Activated CD8-positive, alpha-beta T cell treated with anti-CD3 and anti-CD28 coated beads for 36 hours (primary cell): Measurements from ENCODE around the gene PGC. TPM values are rescaled to one million over a fixed set of nuclear protein-coding genes. Genes with fewer than 3 reads are reported as not detected.

Experiments used
- ATAC-seq: fragments of 200-7000 bp; cut with Tn5 transposase; one replicate; pipeline ENCODE4 v1.10.0; 2021; ENCODE audit warnings: mild to moderate bottlenecking, moderate library complexity
- CTCF ChIA-PET: fragments of 350-600 bp; sonication (Branson Sonifier 250); formaldehyde crosslinking; loops from one replicate; lab custom pipeline; 2021; ENCODE audit warnings: antibody characterized with exemption; lab: Charles Lee
- POLR2A ChIA-PET: fragments of 350-600 bp; sonication (Branson Sonifier 250); formaldehyde crosslinking; loops from one replicate; lab custom pipeline; 2021; ENCODE audit warnings: antibody characterized with exemption; lab: Charles Lee
- DNase-seq: peaks from one replicate; pipeline ENCODE4 v3.0.0-alpha.2; 2020
- H3K27ac Mint-ChIP-seq: one replicate; pipeline ENCODE4 v1.8.0; 2021; ENCODE audit warnings: mild to moderate bottlenecking, mixed read lengths
- H3K27me3 Mint-ChIP-seq: one replicate; pipeline ENCODE4 v1.8.0; 2021; ENCODE audit warnings: mixed read lengths
- H3K36me3 Mint-ChIP-seq: one replicate; pipeline ENCODE4 v1.8.0; 2021; ENCODE audit warnings: low read depth, mixed read lengths
- H3K4me1 Mint-ChIP-seq: one replicate; pipeline ENCODE4 v1.8.0; 2021; ENCODE audit warnings: low read depth, mixed read lengths
- H3K4me3 Mint-ChIP-seq: one replicate; pipeline ENCODE4 v1.8.0; 2021; ENCODE audit warnings: mild to moderate bottlenecking, moderate library complexity, mixed read lengths
- H3K9me3 Mint-ChIP-seq: one replicate; pipeline ENCODE4 v1.8.0; 2021; ENCODE audit warnings: mixed read lengths
- CTCF ChIP-seq: fragments of 200-600 bp; IDR thresholded peaks from one replicate; pipeline ENCODE4 v1.8.0; 2022; ENCODE audit warnings: antibody characterized with exemption, mild to moderate bottlenecking
- intact Hi-C: fragments of 100-400 bp; cut with micrococcal nuclease; formaldehyde crosslinking; loops from one replicate; pipeline ENCODE4 v1.10.0; 2022
- total RNA-seq, 2 experiments: library from RNA; stranded (reverse); gene quantifications; one replicate each; pipeline ENCODE4 v1.2.3, GENCODE V29; 2021

Gene PGC
- total RNA-seq, 2 experiments from 2014 or later = not detected

DNA sequence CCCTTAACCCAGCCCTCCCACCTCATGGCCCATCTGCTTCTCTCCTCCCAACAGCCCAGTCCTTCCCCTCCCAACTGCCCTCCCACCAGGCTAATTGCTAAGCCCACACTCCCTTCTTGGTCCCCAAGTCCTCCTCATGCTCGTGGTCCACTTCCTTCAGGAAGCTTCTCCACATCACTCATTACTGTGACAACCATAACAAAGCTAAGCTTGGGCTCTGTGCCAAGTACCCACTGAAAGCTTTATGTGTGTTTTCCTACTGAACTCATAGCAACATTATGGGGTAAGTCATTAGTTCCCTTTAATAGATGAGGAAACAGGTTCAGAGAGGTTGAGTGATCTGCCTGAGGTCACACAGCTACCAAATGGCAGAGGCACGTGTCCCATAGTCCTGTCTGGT, 16.3 kb upstream of the PGC start:
- H3K36me3 Mint-ChIP-seq = no peaks in the 10 kb centered on the region
- ATAC-seq (no peak), DNase-seq (no peak)
- no peaks in the 10 kb centered on the region for H3K9me3 Mint-ChIP-seq
- peaks cover 4% of the 10 kb centered on the region for H3K4me1 Mint-ChIP-seq
- no peak for TF ChIP-seq CTCF
- ChIA-PET CTCF (no interaction called here), POLR2A (no interaction called here)
- H3K27ac Mint-ChIP-seq = no peak overlapping the region
- intact Hi-C loops = no loop called here
- peaks cover 5% of the 10 kb centered on the region for H3K27me3 Mint-ChIP-seq
- H3K4me3 Mint-ChIP-seq = no peak overlapping the region

DNA sequence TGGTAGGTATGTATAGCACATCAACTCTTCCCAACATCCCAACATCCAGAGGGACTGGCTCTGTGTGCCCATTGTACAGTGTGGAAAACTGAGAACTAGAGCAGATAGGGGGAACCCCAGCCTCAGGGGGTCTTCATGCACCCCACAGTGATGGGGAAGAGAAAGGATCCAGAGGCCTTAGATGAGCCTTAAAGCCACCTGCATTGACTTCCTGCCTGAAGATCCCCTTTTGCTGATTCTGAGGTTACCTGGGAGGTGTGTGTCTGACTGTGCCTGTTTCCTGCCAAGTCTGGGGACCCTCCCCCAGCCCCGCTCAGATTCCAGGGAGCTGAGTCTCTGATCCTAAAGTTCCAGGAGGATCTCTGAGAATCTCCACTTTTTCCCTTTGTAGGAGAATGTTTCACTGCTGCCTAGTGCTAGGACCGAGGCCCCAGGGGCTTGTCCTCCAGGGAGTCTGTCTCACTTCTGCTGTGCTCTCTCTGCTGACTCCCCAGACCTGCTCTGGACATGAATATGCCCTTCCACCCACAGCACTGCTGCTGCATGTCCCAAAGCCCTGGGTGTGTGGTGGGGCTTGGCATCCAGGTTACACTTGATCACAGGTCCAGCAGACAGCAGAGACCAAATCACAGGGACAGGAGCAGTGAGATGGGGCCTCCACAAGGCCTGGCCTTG, 12.8 kb upstream of the PGC start:
- CTCF ChIA-PET = no interaction called here
- Mint-ChIP-seq H3K4me1 (no peaks in the 10 kb centered on the region), H3K36me3 (no peaks in the 10 kb centered on the region), H3K9me3 (no peaks in the 10 kb centered on the region), H3K27ac (no peak overlapping the region), H3K4me3 (no peak overlapping the region), H3K27me3 (peaks cover 5% of the 10 kb centered on the region)
- DNase-seq (no peak), ATAC-seq (no peak)
- POLR2A ChIA-PET = no interaction called here
- no peak for TF ChIP-seq CTCF
- intact Hi-C loops = no loop called here

- Mint-ChIP-seq H3K27ac (no peak overlapping the region), H3K36me3 (no peaks in the 10 kb centered on the region), H3K27me3 (peaks cover 5% of the 10 kb centered on the region), H3K4me1 (no peaks in the 10 kb centered on the region), H3K4me3 (no peak overlapping the region), H3K9me3 (no peaks in the 10 kb centered on the region)
- ChIA-PET POLR2A (no interaction called here), CTCF (no interaction called here)
- intact Hi-C loops = no loop called here
- TF ChIP-seq CTCF = no peak
- ATAC-seq (no peak), DNase-seq (no peak)
Measured at GRCh38 chr6:41759106-41759904, 12.1 kb upstream of the PGC start.

- Mint-ChIP-seq H3K36me3 (no peaks in the 10 kb centered on the region), H3K9me3 (no peaks in the 10 kb centered on the region), H3K27me3 (peaks cover 5% of the 10 kb centered on the region), H3K4me3 (no peak overlapping the region), H3K4me1 (no peaks in the 10 kb centered on the region), H3K27ac (no peak overlapping the region)
- ATAC-seq (no peak), DNase-seq (no peak)
- TF ChIP-seq CTCF = no peak
- intact Hi-C loops = no loop called here
- ChIA-PET CTCF (no interaction called here), POLR2A (no interaction called here)
Measured at GRCh38 chr6:41758641-41759035, 11.4 kb upstream of the PGC start.

GRCh38 chr6:41757931-41758640, 10.9 kb upstream of the PGC start:
- CTCF ChIA-PET = no interaction called here
- Mint-ChIP-seq H3K9me3 (no peaks in the 10 kb centered on the region), H3K4me1 (no peaks in the 10 kb centered on the region), H3K4me3 (no peak overlapping the region), H3K27ac (no peak overlapping the region), H3K27me3 (peaks cover 4% of the 10 kb centered on the region), H3K36me3 (no peaks in the 10 kb centered on the region)
- DNase-seq = no peak
- intact Hi-C loops = no loop called here
- no peak for ATAC-seq
- POLR2A ChIA-PET = no interaction called here
- TF ChIP-seq CTCF = no peak
